ENCODE results near the gene TANGO2. TPM values are rescaled to one million over a fixed set of nuclear protein-coding genes. Genes with fewer than 3 reads are reported as not detected.

The TANGO2 gene
- total and polyA plus RNA-seq, 3 experiments from 2014 or later = 27.3 to 48.6 (median 28.0) TPM

- Histone ChIP-seq H3K27me3 (ENCODE audit: insufficient read depth, low read length, poor library complexity, severe bottlenecking) (no peaks in the 10 kb centered on the region), H3K4me3 (ENCODE audit: low read length) (no peak overlapping the region), H3K36me3 (ENCODE audit: insufficient read depth, low read length) (peaks cover 92% of the 10 kb centered on the region), H3K9me3 (ENCODE audit: low read length) (no peaks in the 10 kb centered on the region), H3K27ac (ENCODE audit: low read depth, low read length) (peak overlapping the region; percentile 22), H3K4me1 (ENCODE audit: insufficient read depth, low read length) (peaks cover 58% of the 10 kb centered on the region)
- Mint-ChIP-seq H3K4me3 (peak overlapping the region; percentile 9 to 89 (median 67)), H3K27me3 (peaks cover 0 to 4% of the 10 kb centered on the region in 2 donors), H3K27ac (peak overlapping the region; percentile 74 to 99 (median 86)), H3K36me3 (peaks cover 22 to 93% (median 36%) of the 10 kb centered on the region in 3 donors), H3K9me3 (no peaks in the 10 kb centered on the region), H3K4me1 (peaks cover 71 to 93% (median 83%) of the 10 kb centered on the region in 3 donors)
- ChIA-PET CTCF (interaction anchor here (0.7 to 1.3 kb wide), 2 partner anchors 11 to 13 kb away, joined by 3 read pairs; no protein-coding TSS in a partner anchor), POLR2A (interaction anchor here (0.6 kb wide), 1 partner anchor 811 kb away, joined by 4 read pairs; no protein-coding TSS in a partner anchor)
- no peak for DNase-seq
These were observed 69.2 kb downstream of the TANGO2 start for GRCh38 chr22:20089977-20090729.

- Mint-ChIP-seq H3K4me1 (peaks cover 67 to 90% (median 84%) of the 10 kb centered on the region in 3 donors), H3K4me3 (peak overlapping the region; percentile 55 to 89 (median 77)), H3K27ac (peak overlapping the region; percentile 74 to 99 (median 89)), H3K27me3 (peaks cover 0 to 4% of the 10 kb centered on the region in 2 donors), H3K36me3 (peaks cover 22 to 94% (median 40%) of the 10 kb centered on the region in 3 donors), H3K9me3 (no peaks in the 10 kb centered on the region)
- peaks cover 95% of the 10 kb centered on the region for H3K36me3 ChIP-seq (ENCODE audit: insufficient read depth, low read length)
- peak overlapping the region; percentile 22 for H3K27ac ChIP-seq (ENCODE audit: low read depth, low read length)
- ChIA-PET POLR2A (interaction anchor here (0.6 to 1.5 kb wide), 3 partner anchors 11 to 810 kb away, joined by 3 to 5 read pairs (median 4); partner anchors contain the start of gene TXNRD2), CTCF (interaction anchor here (1.3 to 2.1 kb wide), 2 partner anchors 9 to 12 kb away, joined by 3 to 9 read pairs; no protein-coding TSS in a partner anchor)
- H3K4me3 ChIP-seq (ENCODE audit: low read length) = no peak overlapping the region
- peaks cover 58% of the 10 kb centered on the region for H3K4me1 ChIP-seq (ENCODE audit: insufficient read depth, low read length)
- DNase-seq = no peak
- H3K27me3 ChIP-seq (ENCODE audit: insufficient read depth, low read length, poor library complexity, severe bottlenecking) = no peaks in the 10 kb centered on the region
- H3K9me3 ChIP-seq (ENCODE audit: low read length) = no peaks in the 10 kb centered on the region
These were observed 69.9 kb downstream of the TANGO2 start for GRCh38 chr22:20090730-20091240.

GRCh38 chr22:20091690-20092476, 71.0 kb downstream of the TANGO2 start:
- H3K27me3 ChIP-seq (ENCODE audit: insufficient read depth, low read length, poor library complexity, severe bottlenecking) = no peaks in the 10 kb centered on the region
- no peak overlapping the region for H3K4me3 ChIP-seq (ENCODE audit: low read length)
- Mint-ChIP-seq H3K27ac (peak overlapping the region; percentile 82 to 99 (median 91)), H3K36me3 (peaks cover 28 to 92% (median 40%) of the 10 kb centered on the region in 3 donors), H3K9me3 (no peaks in the 10 kb centered on the region), H3K4me1 (peaks cover 58 to 80% (median 80%) of the 10 kb centered on the region in 3 donors), H3K4me3 (peak overlapping the region; percentile 55 to 89 (median 77)), H3K27me3 (peaks cover 0 to 4% of the 10 kb centered on the region in 2 donors)
- H3K9me3 ChIP-seq (ENCODE audit: low read length) = no peaks in the 10 kb centered on the region
- no peak overlapping the region for H3K27ac ChIP-seq (ENCODE audit: low read depth, low read length)
- CTCF ChIA-PET = interaction anchor here (1.1 to 2.1 kb wide), 4 partner anchors 10 to 37 kb away, joined by 3 to 9 read pairs (median 4); no protein-coding TSS in a partner anchor
- POLR2A ChIA-PET = interaction anchor here (1.1 to 1.5 kb wide), 3 partner anchors 9 to 150 kb away, joined by 3 to 5 read pairs (median 3); partner anchors contain the start of gene TXNRD2
- DNase-seq = peak in 2 of 5 donors; percentile 48 to 52
- peaks cover 95% of the 10 kb centered on the region for H3K36me3 ChIP-seq (ENCODE audit: insufficient read depth, low read length)
- H3K4me1 ChIP-seq (ENCODE audit: insufficient read depth, low read length) = peaks cover 49% of the 10 kb centered on the region

GRCh38 chr22:20092477-20092854, 71.6 kb downstream of the TANGO2 start:
- H3K27ac ChIP-seq (ENCODE audit: low read depth, low read length) = no peak overlapping the region

GRCh38 chr22:20093418-20094196, 72.7 kb downstream of the TANGO2 start:
- Histone ChIP-seq H3K36me3 (ENCODE audit: insufficient read depth, low read length) (peaks cover 88% of the 10 kb centered on the region), H3K9me3 (ENCODE audit: low read length) (no peaks in the 10 kb centered on the region), H3K27me3 (ENCODE audit: insufficient read depth, low read length, poor library complexity, severe bottlenecking) (no peaks in the 10 kb centered on the region), H3K27ac (ENCODE audit: low read depth, low read length) (no peak overlapping the region), H3K4me3 (ENCODE audit: low read length) (no peak overlapping the region), H3K4me1 (ENCODE audit: insufficient read depth, low read length) (peaks cover 37% of the 10 kb centered on the region)
- POLR2A ChIA-PET = no interaction called here
- no peak for DNase-seq
- CTCF ChIA-PET = interaction anchor here (1.1 kb wide), 1 partner anchor 36 kb away, joined by 3 read pairs; no protein-coding TSS in a partner anchor
- H3K4me1 Mint-ChIP-seq = peaks cover 55 to 81% (median 74%) of the 10 kb centered on the region in 3 donors
- peaks cover 0 to 2% (median 0%) of the 10 kb centered on the region in 5 donors for H3K9me3 Mint-ChIP-seq
- H3K4me3 Mint-ChIP-seq = peak overlapping the region in 3 of 7 donors; percentile 28 to 76 (median 28)
- H3K27ac Mint-ChIP-seq = peak overlapping the region in 5 of 8 donors; percentile 50 to 96 (median 90)
- H3K36me3 Mint-ChIP-seq = peaks cover 28 to 89% (median 37%) of the 10 kb centered on the region in 3 donors
- peaks cover 0 to 2% of the 10 kb centered on the region in 2 donors for H3K27me3 Mint-ChIP-seq

More at GRCh38 chr22:20092477-20092854, 71.6 kb downstream of the TANGO2 start:
- Mint-ChIP-seq H3K36me3 (peaks cover 33 to 92% (median 38%) of the 10 kb centered on the region in 3 donors), H3K27ac (peak overlapping the region; percentile 66 to 99 (median 91)), H3K27me3 (peaks cover 0 to 4% of the 10 kb centered on the region in 2 donors), H3K4me3 (peak overlapping the region; percentile 27 to 89 (median 76)), H3K4me1 (peaks cover 57 to 80% (median 78%) of the 10 kb centered on the region in 3 donors), H3K9me3 (peaks cover 0 to 2% (median 0%) of the 10 kb centered on the region in 5 donors)
- Histone ChIP-seq H3K4me3 (ENCODE audit: low read length) (no peak overlapping the region), H3K36me3 (ENCODE audit: insufficient read depth, low read length) (peaks cover 95% of the 10 kb centered on the region), H3K4me1 (ENCODE audit: insufficient read depth, low read length) (peaks cover 43% of the 10 kb centered on the region), H3K27me3 (ENCODE audit: insufficient read depth, low read length, poor library complexity, severe bottlenecking) (no peaks in the 10 kb centered on the region), H3K9me3 (ENCODE audit: low read length) (no peaks in the 10 kb centered on the region)
- no peak for DNase-seq
- POLR2A ChIA-PET = no interaction called here
- CTCF ChIA-PET = interaction anchor here (1.1 to 2.1 kb wide), 3 partner anchors 10 to 37 kb away, joined by 3 to 9 read pairs (median 4); no protein-coding TSS in a partner anchor

GRCh38 chr22:20094197-20094807, 73.4 kb downstream of the TANGO2 start:
- DNase-seq = no peak
- Histone ChIP-seq H3K4me1 (ENCODE audit: insufficient read depth, low read length) (peaks cover 40% of the 10 kb centered on the region), H3K27me3 (ENCODE audit: insufficient read depth, low read length, poor library complexity, severe bottlenecking) (no peaks in the 10 kb centered on the region), H3K4me3 (ENCODE audit: low read length) (no peak overlapping the region), H3K36me3 (ENCODE audit: insufficient read depth, low read length) (peaks cover 83% of the 10 kb centered on the region), H3K27ac (ENCODE audit: low read depth, low read length) (no peak overlapping the region), H3K9me3 (ENCODE audit: low read length) (no peaks in the 10 kb centered on the region)
- Mint-ChIP-seq H3K4me1 (peaks cover 54 to 81% (median 74%) of the 10 kb centered on the region in 3 donors), H3K4me3 (peak overlapping the region in 1 of 7 donors; percentile 28), H3K36me3 (peaks cover 28 to 88% (median 34%) of the 10 kb centered on the region in 3 donors), H3K27ac (peak overlapping the region in 4 of 8 donors; percentile 13 to 96 (median 62)), H3K9me3 (peaks cover 0 to 2% (median 0%) of the 10 kb centered on the region in 5 donors), H3K27me3 (peaks cover 0 to 2% of the 10 kb centered on the region in 2 donors)
- POLR2A ChIA-PET = no interaction called here
- CTCF ChIA-PET = no interaction called here

All from CD8-positive, alpha-beta memory T cell (primary cell).